Trophoblast cell (in vitro differentiated cells and primary cell): Measurements from ENCODE around the gene PWWP2B.

Experiments used
- DNase-seq, 2 donors: peaks; one replicate each; pipeline ENCODE4 v3.0.0-alpha.2; 2016
- H2AFZ ChIP-seq: 2 replicates; pipeline ENCODE4 v1.6.1; 2013; ENCODE audit warnings: low read length, moderate library complexity, mild to moderate bottlenecking; ENCODE audit not compliant: insufficient read depth, poor library complexity
- H2AK5ac ChIP-seq: 2 replicates; pipeline ENCODE4 v1.6.1; 2013; ENCODE audit warnings: mild to moderate bottlenecking, low read length
- H2BK120ac ChIP-seq: 2 replicates; pipeline ENCODE4 v1.6.1; 2013; ENCODE audit warnings: low read length, mild to moderate bottlenecking, moderate library complexity; ENCODE audit not compliant: insufficient read depth, poor library complexity
- H2BK12ac ChIP-seq: 2 replicates; pipeline ENCODE4 v1.6.1; 2013; ENCODE audit warnings: mild to moderate bottlenecking, low read length, moderate library complexity
- H2BK5ac ChIP-seq: 2 replicates; pipeline ENCODE4 v1.6.1; 2013; ENCODE audit warnings: low read length, low read depth, moderate library complexity, mild to moderate bottlenecking; ENCODE audit not compliant: poor library complexity
- H3K14ac ChIP-seq: 2 replicates; pipeline ENCODE4 v1.6.1; 2013; ENCODE audit warnings: mild to moderate bottlenecking, low read length
- H3K18ac ChIP-seq: 2 replicates; pipeline ENCODE4 v1.6.1; 2013; ENCODE audit warnings: mild to moderate bottlenecking, low read length
- H3K23ac ChIP-seq: 2 replicates; pipeline ENCODE4 v1.6.1; 2013; ENCODE audit warnings: low read length
- H3K27ac ChIP-seq: 2 replicates; pipeline ENCODE4 v1.5.1; 2013; ENCODE audit warnings: low read depth, mild to moderate bottlenecking, inconsistent platforms, low read length, moderate library complexity
- H3K27me3 ChIP-seq: 2 replicates; pipeline ENCODE4 v1.6.1; 2013; ENCODE audit warnings: inconsistent platforms, mild to moderate bottlenecking, low read length, moderate library complexity; ENCODE audit not compliant: insufficient read depth
- H3K36me3 ChIP-seq, 2 experiments: 1 replicate in 1 of 2; 2 replicates in 1 of 2; pipeline ENCODE4 v1.6.1; 2013; ENCODE audit warnings: low read length in 2 of 2, mild to moderate bottlenecking in 2 of 2, moderate library complexity in 1 of 2; ENCODE audit not compliant: insufficient read depth in 2 of 2, control insufficient read depth in 1 of 2
- H3K4ac ChIP-seq: 2 replicates; pipeline ENCODE4 v1.6.1; 2013; ENCODE audit warnings: low read depth, mild to moderate bottlenecking, low read length, moderate library complexity
- H3K4me1 ChIP-seq, 2 experiments: 1 replicate in 1 of 2; 2 replicates in 1 of 2; pipeline ENCODE4 v1.6.1; 2013; ENCODE audit warnings: low read length in 2 of 2, mild to moderate bottlenecking in 2 of 2, moderate library complexity in 1 of 2; ENCODE audit not compliant: insufficient read depth in 2 of 2, control insufficient read depth in 1 of 2
- H3K4me2 ChIP-seq: 2 replicates; pipeline ENCODE4 v1.6.1; 2013; ENCODE audit warnings: inconsistent platforms, mild to moderate bottlenecking, low read length, moderate library complexity
- H3K4me3 ChIP-seq: 2 replicates; pipeline ENCODE4 v1.5.1; 2013; ENCODE audit warnings: mild to moderate bottlenecking, low read depth, low read length, inconsistent platforms
- H3K79me1 ChIP-seq: one replicate; pipeline ENCODE4 v1.6.1; 2013; ENCODE audit warnings: low read length
- H3K79me2 ChIP-seq: 2 replicates; pipeline ENCODE4 v1.6.1; 2013; ENCODE audit warnings: low read length, mild to moderate bottlenecking; ENCODE audit not compliant: control insufficient read depth, insufficient read depth, poor library complexity
- H3K9ac ChIP-seq: 2 replicates; pipeline ENCODE4 v1.6.1; 2013; ENCODE audit warnings: mild to moderate bottlenecking, low read length
- H3K9me3 ChIP-seq: 2 replicates; pipeline ENCODE4 v1.6.1; 2013; ENCODE audit warnings: low read depth, mild to moderate bottlenecking, control low read depth, inconsistent platforms, low read length; ENCODE audit not compliant: insufficient read depth
- H4K12ac ChIP-seq: 2 replicates; pipeline ENCODE4 v1.6.1; 2013; ENCODE audit warnings: low read depth, mild to moderate bottlenecking, low read length, moderate library complexity
- H4K8ac ChIP-seq: 2 replicates; pipeline ENCODE4 v1.6.1; 2013; ENCODE audit warnings: low read depth, mild to moderate bottlenecking, low read length, moderate library complexity
- H4K91ac ChIP-seq: one replicate; pipeline ENCODE4 v1.6.1; 2013; ENCODE audit warnings: low read depth, mild to moderate bottlenecking, low read length, moderate library complexity
- WGBS: extraction: QIAGEN DNeasy Blood & Tissue Kit; methylation state at CpG from one replicate; pipeline ENCODE4 v1.1.7; 2013; ENCODE audit warnings: missing lambda C conversion rate; ENCODE audit not compliant: insufficient read length, insufficient coverage; ENCODE audit errors: extremely low coverage; 5-methylcytosine and 5-hydroxymethylcytosine counted together

Gene PWWP2B

GRCh38 chr10:132413226-132414205 lies 16.5 kb downstream of the PWWP2B start:
- no CpG with 5 or more reads among the region's 32 CpGs for WGBS
- Histone ChIP-seq H2AFZ (no peak overlapping the region), H3K79me1 (peaks cover 35% of the 10 kb centered on the region), H3K79me2 (peaks cover 45% of the 10 kb centered on the region), H3K27me3 (no peaks in the 10 kb centered on the region), H3K23ac (no peak overlapping the region), H3K4ac (peak overlapping the region; percentile 47), H3K27ac (no peak overlapping the region), H3K4me3 (no peak overlapping the region), H3K9ac (no peak overlapping the region), H2BK12ac (peak overlapping the region; percentile 0), H2AK5ac (peak overlapping the region; percentile 3), H4K91ac (no peak overlapping the region), H2BK120ac (no peak overlapping the region), H3K14ac (peak overlapping the region; percentile 25), H4K12ac (no peak overlapping the region), H3K18ac (peak overlapping the region; percentile 31), H3K9me3 (peaks cover 4% of the 10 kb centered on the region), H3K4me1 (peaks cover 58 to 62% of the 10 kb centered on the region in 2 experiments), H3K36me3 (peaks cover 42 to 49% of the 10 kb centered on the region in 2 experiments), H3K4me2 (no peak overlapping the region), H4K8ac (no peak overlapping the region), H2BK5ac (no peak overlapping the region)
- no peak for DNase-seq

GRCh38 chr10:132414402-132415016 lies 17.5 kb downstream of the PWWP2B start:
- no peak overlapping the region for H3K4ac ChIP-seq
- H3K9ac ChIP-seq, result no peak overlapping the region
- peaks cover 4% of the 10 kb centered on the region for H3K9me3 ChIP-seq
- peaks cover 36 to 43% of the 10 kb centered on the region in 2 experiments for H3K36me3 ChIP-seq
- no peak overlapping the region for H3K18ac ChIP-seq
- H3K14ac ChIP-seq, result no peak overlapping the region
- H2AK5ac ChIP-seq, result no peak overlapping the region
- H4K91ac ChIP-seq, result no peak overlapping the region
- H2BK5ac ChIP-seq, result no peak overlapping the region
- H3K79me2 ChIP-seq, result peaks cover 35% of the 10 kb centered on the region
- no peak overlapping the region for H3K23ac ChIP-seq
- no peak overlapping the region for H4K12ac ChIP-seq
- no peak overlapping the region for H3K27ac ChIP-seq
- no peak overlapping the region for H2BK12ac ChIP-seq
- H2AFZ ChIP-seq, result no peak overlapping the region
- no peak overlapping the region for H2BK120ac ChIP-seq
- H3K4me3 ChIP-seq, result no peak overlapping the region
- H3K4me2 ChIP-seq, result no peak overlapping the region
- peaks cover 55 to 59% of the 10 kb centered on the region in 2 experiments for H3K4me1 ChIP-seq
- no peak overlapping the region for H4K8ac ChIP-seq
- no CpG with 5 or more reads among the region's 21 CpGs for WGBS
- peak; percentile 46 to 53 for DNase-seq
- peaks cover 26% of the 10 kb centered on the region for H3K79me1 ChIP-seq
- no peaks in the 10 kb centered on the region for H3K27me3 ChIP-seq

GRCh38 chr10:132415255-132415654 lies 18.3 kb downstream of the PWWP2B start:
- peaks cover 22% of the 10 kb centered on the region for H3K79me1 ChIP-seq
- no peak overlapping the region for H3K23ac ChIP-seq
- no peak overlapping the region for H4K8ac ChIP-seq
- H3K4me2 ChIP-seq, result no peak overlapping the region
- H2BK120ac ChIP-seq, result no peak overlapping the region
- H2BK5ac ChIP-seq, result no peak overlapping the region
- peak overlapping the region; percentile 3 for H3K4ac ChIP-seq
- WGBS, result no CpG with 5 or more reads among the region's 5 CpGs
- peaks cover 31% of the 10 kb centered on the region for H3K79me2 ChIP-seq
- H3K36me3 ChIP-seq, result peaks cover 35 to 42% of the 10 kb centered on the region in 2 experiments
- no peak overlapping the region for H3K14ac ChIP-seq
- H4K91ac ChIP-seq, result no peak overlapping the region
- peak overlapping the region; percentile 44 for H3K4me3 ChIP-seq
- H3K27me3 ChIP-seq, result no peaks in the 10 kb centered on the region
- no peak overlapping the region for H3K27ac ChIP-seq
- H3K4me1 ChIP-seq, result peaks cover 54 to 59% of the 10 kb centered on the region in 2 experiments
- H3K9ac ChIP-seq, result no peak overlapping the region
- H3K18ac ChIP-seq, result peak overlapping the region; percentile 34
- no peak overlapping the region for H2BK12ac ChIP-seq
- DNase-seq, result no peak
- H3K9me3 ChIP-seq, result peaks cover 6% of the 10 kb centered on the region
- no peak overlapping the region for H4K12ac ChIP-seq
- no peak overlapping the region for H2AK5ac ChIP-seq
- H2AFZ ChIP-seq, result no peak overlapping the region

- Histone ChIP-seq H3K36me3 (peaks cover 29 to 38% of the 10 kb centered on the region in 2 experiments), H3K27ac (no peak overlapping the region), H2AFZ (no peak overlapping the region), H3K23ac (no peak overlapping the region), H3K14ac (no peak overlapping the region), H3K79me2 (peaks cover 26% of the 10 kb centered on the region), H3K4ac (peak overlapping the region; percentile 23), H3K4me1 (peaks cover 52 to 57% of the 10 kb centered on the region in 2 experiments), H2BK5ac (no peak overlapping the region), H3K79me1 (peaks cover 19% of the 10 kb centered on the region), H3K27me3 (no peaks in the 10 kb centered on the region), H3K9ac (no peak overlapping the region), H4K8ac (no peak overlapping the region), H2BK120ac (no peak overlapping the region), H3K4me2 (no peak overlapping the region), H4K12ac (no peak overlapping the region), H2BK12ac (no peak overlapping the region), H3K9me3 (peaks cover 6% of the 10 kb centered on the region), H4K91ac (no peak overlapping the region), H3K4me3 (no peak overlapping the region), H2AK5ac (no peak overlapping the region), H3K18ac (peak overlapping the region; percentile 12)
- WGBS, result no CpG with 5 or more reads among the region's 22 CpGs
- no peak for DNase-seq
Measured at GRCh38 chr10:132415956-132416355, 19.0 kb downstream of the PWWP2B start.
